A549 (cell line): ENCODE measurements around the gene ABHD17A. TPM values are rescaled to one million over a fixed set of nuclear protein-coding genes. Genes with fewer than 3 reads are reported as not detected.

Experiments used
- ATAC-seq, 2 experiments: fragments of 200-7000 bp in 1 of 2; fragments of >200 bp in 1 of 2; cut with Nextera tagmentation in 1 of 2; cut with Tn5 transposase in 1 of 2; 3 replicates each; pipeline versions ENCODE4 v1.8.0 to v1.9.1; 2018 to 2020; ENCODE audit warnings: mild to moderate bottlenecking in 1 of 2, moderate library complexity in 1 of 2
- CTCF ChIA-PET: fragments of 300-600 bp; sonication (Branson Sonifier 250); formaldehyde crosslinking; extraction: SDS; loops from one replicate; lab custom pipeline; 2021; ENCODE audit warnings: antibody characterized with exemption, inconsistent platforms; lab: Yijun Ruan, JAX
- POLR2A ChIA-PET: fragments of 350-600 bp; formaldehyde crosslinking; extraction: SDS; loops from one replicate; lab custom pipeline; 2021; ENCODE audit warnings: antibody characterized with exemption, inconsistent platforms; lab: Yijun Ruan, JAX
- DNase-seq, 2 experiments: peaks; one replicate each; pipeline versions ENCODE4 v3.0.0 to v3.0.0-alpha.2; 2011 to 2016; ENCODE audit warnings: low read depth in 1 of 2, low spot score in 1 of 2
- FAIRE-seq: peaks from 2 replicates; lab custom pipeline; 2011; peaks lifted over from hg19 to GRCh38; lab: Jason Lieb, UNC
- H3K27ac ChIP-seq, 2 experiments: fragments of >200 bp; sonication (Bioruptor Twin); formaldehyde crosslinking; 3 replicates each; pipeline ENCODE4 v1.5.1; 2016 to 2017
- H3K4me1 ChIP-seq: fragments of >200 bp; sonication (Bioruptor Twin); formaldehyde crosslinking; 3 replicates; pipeline ENCODE4 v1.6.1; 2016
- H3K4me2 ChIP-seq: fragments of >200 bp; sonication (Bioruptor Twin); formaldehyde crosslinking; 3 replicates; pipeline ENCODE4 v1.6.1; 2016
- H3K4me3 ChIP-seq: fragments of >200 bp; sonication (Bioruptor Twin); formaldehyde crosslinking; 3 replicates; pipeline ENCODE4 v1.5.1; 2016
- H3K9me3 ChIP-seq: fragments of >200 bp; sonication (Bioruptor Twin); formaldehyde crosslinking; 3 replicates; pipeline ENCODE4 v1.6.1; 2016
- BHLHE40 ChIP-seq: IDR thresholded peaks from 2 replicates; pipeline ENCODE4 v1.6.1; 2012; ENCODE audit warnings: low read depth, low read length, inconsistent platforms
- CBX2 ChIP-seq: fragments of 200-600 bp; sonication (generic); IDR thresholded peaks from 2 replicates; pipeline ENCODE4 v1.6.1; 2016; ENCODE audit warnings: low read depth, mild to moderate bottlenecking, borderline replicate concordance
- CEBPB ChIP-seq, 2 experiments: fragments of >200 bp in 1 of 2; sonication (Bioruptor Twin) in 1 of 2; formaldehyde crosslinking in 1 of 2; IDR thresholded peaks; 2 replicates each; pipeline ENCODE4 v1.6.1; 2012 to 2016
- CHD2 ChIP-seq: fragments of 150-350 bp; IDR thresholded peaks from 2 replicates; pipeline ENCODE4 v1.6.1; 2014; ENCODE audit warnings: low read length; ENCODE audit not compliant: partially characterized antibody
- CHD4 ChIP-seq: fragments of 200-600 bp; sonication (generic); IDR thresholded peaks from 2 replicates; pipeline ENCODE4 v1.6.1; 2016; ENCODE audit warnings: antibody characterized with exemption, mild to moderate bottlenecking, borderline replicate concordance
- EHF ChIP-seq: fragments of 250-450 bp; sonication (Bioruptor Pico); IDR thresholded peaks from 2 replicates; pipeline ENCODE4 v1.5.0; 2020; ENCODE audit warnings: mild to moderate bottlenecking
- EHMT2 ChIP-seq: fragments of 200-600 bp; sonication (generic); IDR thresholded peaks from 2 replicates; pipeline ENCODE4 v1.6.1; 2016; ENCODE audit warnings: antibody characterized with exemption, low read depth, mild to moderate bottlenecking, moderate library complexity
- EP300 ChIP-seq, 2 experiments: fragments of >200 bp; sonication (Bioruptor Twin); formaldehyde crosslinking; IDR thresholded peaks; 2 replicates in 1 of 2; 3 replicates in 1 of 2; pipeline ENCODE4 v1.6.1; 2016 to 2017
- ESRRA ChIP-seq: fragments of 150-350 bp; IDR thresholded peaks from 2 replicates; pipeline ENCODE4 v1.6.1; 2014; ENCODE audit warnings: mild to moderate bottlenecking, low read length, borderline replicate concordance
- FOSL2 ChIP-seq, 2 experiments: fragments of 450-650 bp in 1 of 2; fragments of >200 bp in 1 of 2; sonication (Bioruptor Twin) in 1 of 2; formaldehyde crosslinking; IDR thresholded peaks; 2 replicates each; pipeline versions ENCODE4 v1.5.0 to v1.6.1; 2016 to 2020; ENCODE audit warnings: mild to moderate bottlenecking in 1 of 2, moderate library complexity in 1 of 2
- HEYL ChIP-seq: fragments of 250-450 bp; sonication (Bioruptor Pico); IDR thresholded peaks from 2 replicates; pipeline ENCODE4 v1.8.0; 2021; ENCODE audit warnings: mild to moderate bottlenecking, moderate library complexity
- HOXB13 ChIP-seq: fragments of 250-450 bp; sonication (Bioruptor Pico); IDR thresholded peaks from 2 replicates; pipeline ENCODE4 v1.5.0; 2020; ENCODE audit warnings: low read depth, mild to moderate bottlenecking, moderate library complexity
- JUNB ChIP-seq: fragments of >200 bp; sonication (Bioruptor Twin); formaldehyde crosslinking; IDR thresholded peaks from 2 replicates; pipeline ENCODE4 v1.6.1; 2016
- MAFK ChIP-seq: fragments of 450-650 bp; IDR thresholded peaks from 2 replicates; pipeline ENCODE4 v1.6.1; 2014; ENCODE audit not compliant: partially characterized antibody
- NFE2L2 ChIP-seq: fragments of 150-350 bp; conservative IDR thresholded peaks from 2 replicates; pipeline ENCODE4 v1.6.1; 2014; ENCODE audit warnings: low read length
- PHF8 ChIP-seq: fragments of 200-600 bp; sonication (generic); IDR thresholded peaks from 2 replicates; pipeline ENCODE4 v1.6.1; 2016; ENCODE audit warnings: low read depth, mild to moderate bottlenecking, antibody characterized with exemption, moderate library complexity, borderline replicate concordance
- POLR2A ChIP-seq: IDR thresholded peaks from 2 replicates; pipeline ENCODE4 v1.6.1; 2012; ENCODE audit warnings: mild to moderate bottlenecking, low read length
- POLR2AphosphoS2 ChIP-seq: conservative IDR thresholded peaks from 2 replicates; pipeline ENCODE4 v1.6.1; 2012; ENCODE audit warnings: low read length, improper control_type of control experiment, inconsistent platforms
- RAD21 ChIP-seq, 2 experiments: fragments of >200 bp in 1 of 2; sonication (Bioruptor Twin) in 1 of 2; formaldehyde crosslinking in 1 of 2; IDR thresholded peaks in 1 of 2; conservative IDR thresholded peaks in 1 of 2; 2 replicates in 1 of 2; 3 replicates in 1 of 2; pipeline ENCODE4 v1.6.1; 2012 to 2018; ENCODE audit warnings: inconsistent platforms in 1 of 2
- RCOR1 ChIP-seq: fragments of 150-350 bp; IDR thresholded peaks from 2 replicates; pipeline ENCODE4 v1.6.1; 2014; ENCODE audit warnings: antibody characterized with exemption, low read length, low read depth
- RNF2 ChIP-seq: fragments of 200-600 bp; sonication (generic); IDR thresholded peaks from 2 replicates; pipeline ENCODE4 v1.6.1; 2016; ENCODE audit warnings: low read depth, mild to moderate bottlenecking, antibody characterized with exemption, moderate library complexity, borderline replicate concordance
- SREBF2 ChIP-seq: fragments of 450-650 bp; IDR thresholded peaks from 2 replicates; pipeline ENCODE4 v1.6.1; 2014; ENCODE audit warnings: mild to moderate bottlenecking, moderate library complexity
- TFCP2L1 ChIP-seq: fragments of 250-450 bp; sonication (Bioruptor Pico); IDR thresholded peaks from 2 replicates; pipeline ENCODE4 v1.5.0; 2021; ENCODE audit warnings: mild to moderate bottlenecking
- TP53 ChIP-seq: fragments of 250-450 bp; sonication (Bioruptor Pico); IDR thresholded peaks from 2 replicates; pipeline ENCODE4 v1.5.0; 2021; ENCODE audit warnings: mild to moderate bottlenecking, moderate library complexity
- ZC3H11A ChIP-seq: fragments of 450-650 bp; IDR thresholded peaks from 2 replicates; pipeline ENCODE4 v1.6.1; 2014; ENCODE audit warnings: antibody characterized with exemption, mild to moderate bottlenecking
- ZFP36 ChIP-seq: fragments of 450-650 bp; IDR thresholded peaks from 2 replicates; pipeline ENCODE4 v1.6.1; 2014; ENCODE audit warnings: borderline replicate concordance; ENCODE audit not compliant: partially characterized antibody
- ZNF302 ChIP-seq: fragments of 250-450 bp; sonication (Bioruptor Pico); IDR thresholded peaks from 2 replicates; pipeline ENCODE4 v1.9.0; 2021; ENCODE audit warnings: inconsistent platforms, mild to moderate bottlenecking, moderate library complexity
- ZSCAN20 ChIP-seq: fragments of 250-450 bp; sonication (Bioruptor Pico); IDR thresholded peaks from 2 replicates; pipeline ENCODE4 v1.8.0; 2022; ENCODE audit warnings: mild to moderate bottlenecking, moderate library complexity
- WGBS: methylation state at CpG from one replicate; pipeline ENCODE4 v1.1.6; 2017; ENCODE audit errors: missing lambda C conversion rate; 5-methylcytosine and 5-hydroxymethylcytosine counted together
- polyA plus RNA-seq, 4 experiments: library from polyadenylated mRNA; depleted of rRNA in 3 of 4; stranded (reverse); fragments of >200 nt; fragmentation: RNase III in 1 of 4; extraction: RNeasy Plus Mini Kit Qiagen cat#74134 plus additional on column Dnase treatment in 1 of 4; gene quantifications; 2 replicates in 3 of 4; 3 replicates in 1 of 4; pipeline ENCODE4 v1.2.3, GENCODE V29; 2011 to 2017
- TF ChIP-seq, protein P1 (sequence below): fragments of 450-650 bp; IDR thresholded peaks from 2 replicates; pipeline ENCODE4 v1.6.1; 2014; ENCODE audit warnings: antibody characterized with exemption
- TF ChIP-seq, protein P2 (sequence below): fragments of 200-600 bp; sonication (generic); IDR thresholded peaks from 2 replicates; pipeline ENCODE4 v1.6.1; 2016; ENCODE audit warnings: antibody characterized with exemption, mild to moderate bottlenecking, moderate library complexity
- TF ChIP-seq, protein P3 (sequence below): IDR thresholded peaks from 2 replicates; pipeline ENCODE4 v1.6.1; 2012
- TF ChIP-seq, protein P4 (sequence below): IDR thresholded peaks from 2 replicates; pipeline ENCODE4 v1.6.1; 2012

The ABHD17A gene
- polyA plus RNA-seq, 2 of the 4 experiments (the other 2 are of a cell fraction): 12.8 to 23.1 TPM

DNA sequence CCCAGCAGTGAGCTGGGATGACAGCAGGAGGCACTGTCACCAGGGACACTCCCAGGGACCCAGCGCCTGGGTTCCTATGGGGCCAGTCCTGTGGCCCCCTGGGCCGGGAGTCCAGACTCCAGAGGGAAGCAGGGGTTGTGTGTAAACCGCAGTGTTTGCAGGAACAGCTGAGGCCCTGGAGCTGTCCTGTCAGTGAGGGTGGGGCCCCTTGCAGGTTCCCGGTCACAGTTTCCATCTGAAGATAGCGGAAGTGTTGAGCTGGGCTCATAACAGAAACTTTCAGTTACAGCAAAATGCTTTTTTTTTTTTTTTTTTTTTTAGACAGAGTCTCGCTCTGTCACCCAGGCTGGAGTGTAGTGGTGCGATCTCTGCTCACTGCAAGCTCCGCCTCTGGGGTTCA lies 38.0 kb upstream of the ABHD17A start:
- ChIA-PET POLR2A (no interaction called here), CTCF (interaction anchor here (2.5 kb wide), 1 partner anchor 13 kb away, joined by 6 read pairs; no protein-coding TSS in a partner anchor)
- WGBS: 91% methylated on average over 5 of the region's 8 CpGs
- Histone ChIP-seq H3K4me2 (no peak overlapping the region), H3K9me3 (no peaks in the 10 kb centered on the region), H3K4me1 (no peaks in the 10 kb centered on the region), H3K4me3 (no peak overlapping the region), H3K27ac (no peak overlapping the region)
- ATAC-seq (no peak), DNase-seq (no peak), FAIRE-seq (no peak)
- TF ChIP-seq FOSL2 (IDR thresholded peaks at IDR 0.05) (no peak), FOSL2 (CRISPR knock-in tag; IDR thresholded peaks at IDR 0.05) (no peak), ESRRA (no peak), CHD2 (no peak), RNF2 (no peak), PHF8 (no peak), MAFK (no peak), EHF (no peak), POLR2A (no peak), TP53 (CRISPR knock-in tag) (no peak), ZNF302 (CRISPR knock-in tag) (no peak), HEYL (CRISPR knock-in tag) (no peak), TFCP2L1 (no peak), EHMT2 (no peak), EP300 (IDR thresholded peaks at IDR 0.05) (no peak), POLR2AphosphoS2 (no peak)
- TF ChIP-seq, protein P1, sequence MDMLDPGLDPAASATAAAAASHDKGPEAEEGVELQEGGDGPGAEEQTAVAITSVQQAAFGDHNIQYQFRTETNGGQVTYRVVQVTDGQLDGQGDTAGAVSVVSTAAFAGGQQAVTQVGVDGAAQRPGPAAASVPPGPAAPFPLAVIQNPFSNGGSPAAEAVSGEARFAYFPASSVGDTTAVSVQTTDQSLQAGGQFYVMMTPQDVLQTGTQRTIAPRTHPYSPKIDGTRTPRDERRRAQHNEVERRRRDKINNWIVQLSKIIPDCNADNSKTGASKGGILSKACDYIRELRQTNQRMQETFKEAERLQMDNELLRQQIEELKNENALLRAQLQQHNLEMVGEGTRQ: no peak
- TF ChIP-seq, protein P2, sequence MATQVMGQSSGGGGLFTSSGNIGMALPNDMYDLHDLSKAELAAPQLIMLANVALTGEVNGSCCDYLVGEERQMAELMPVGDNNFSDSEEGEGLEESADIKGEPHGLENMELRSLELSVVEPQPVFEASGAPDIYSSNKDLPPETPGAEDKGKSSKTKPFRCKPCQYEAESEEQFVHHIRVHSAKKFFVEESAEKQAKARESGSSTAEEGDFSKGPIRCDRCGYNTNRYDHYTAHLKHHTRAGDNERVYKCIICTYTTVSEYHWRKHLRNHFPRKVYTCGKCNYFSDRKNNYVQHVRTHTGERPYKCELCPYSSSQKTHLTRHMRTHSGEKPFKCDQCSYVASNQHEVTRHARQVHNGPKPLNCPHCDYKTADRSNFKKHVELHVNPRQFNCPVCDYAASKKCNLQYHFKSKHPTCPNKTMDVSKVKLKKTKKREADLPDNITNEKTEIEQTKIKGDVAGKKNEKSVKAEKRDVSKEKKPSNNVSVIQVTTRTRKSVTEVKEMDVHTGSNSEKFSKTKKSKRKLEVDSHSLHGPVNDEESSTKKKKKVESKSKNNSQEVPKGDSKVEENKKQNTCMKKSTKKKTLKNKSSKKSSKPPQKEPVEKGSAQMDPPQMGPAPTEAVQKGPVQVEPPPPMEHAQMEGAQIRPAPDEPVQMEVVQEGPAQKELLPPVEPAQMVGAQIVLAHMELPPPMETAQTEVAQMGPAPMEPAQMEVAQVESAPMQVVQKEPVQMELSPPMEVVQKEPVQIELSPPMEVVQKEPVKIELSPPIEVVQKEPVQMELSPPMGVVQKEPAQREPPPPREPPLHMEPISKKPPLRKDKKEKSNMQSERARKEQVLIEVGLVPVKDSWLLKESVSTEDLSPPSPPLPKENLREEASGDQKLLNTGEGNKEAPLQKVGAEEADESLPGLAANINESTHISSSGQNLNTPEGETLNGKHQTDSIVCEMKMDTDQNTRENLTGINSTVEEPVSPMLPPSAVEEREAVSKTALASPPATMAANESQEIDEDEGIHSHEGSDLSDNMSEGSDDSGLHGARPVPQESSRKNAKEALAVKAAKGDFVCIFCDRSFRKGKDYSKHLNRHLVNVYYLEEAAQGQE: no peak

DNA sequence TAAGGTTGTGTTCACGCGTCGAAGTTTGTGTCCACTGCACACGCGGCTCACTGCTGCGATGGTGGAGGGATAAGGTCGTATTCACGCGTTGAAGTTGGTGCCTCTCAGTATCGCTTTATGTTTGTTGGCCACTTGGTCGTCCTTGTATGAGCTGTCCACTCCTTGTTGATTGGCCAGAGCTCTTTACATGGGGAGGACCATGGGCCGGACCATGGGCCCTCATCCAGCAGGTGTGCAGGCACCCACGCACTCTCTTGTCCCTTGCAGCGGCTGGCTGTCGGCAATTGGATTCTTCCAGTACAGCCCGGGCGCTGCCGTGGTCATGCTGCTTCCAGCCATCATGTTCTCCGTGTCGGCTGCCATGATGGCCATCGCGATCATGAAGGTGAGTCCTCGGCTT lies 37.5 kb upstream of the ABHD17A start:
- no peak overlapping the region for H3K27ac ChIP-seq
- DNase-seq (no peak), FAIRE-seq (no peak), ATAC-seq (no peak)
- no peaks in the 10 kb centered on the region for H3K4me1 ChIP-seq
- POLR2A ChIA-PET: no interaction called here
- 93% methylated on average over 22 of the region's 23 CpGs for WGBS
- no peak overlapping the region for H3K4me3 ChIP-seq
- CTCF ChIA-PET: interaction anchor here (2.5 kb wide), 1 partner anchor 13 kb away, joined by 6 read pairs; no protein-coding TSS in a partner anchor
- no peak for TF ChIP-seq HOXB13 (CRISPR knock-in tag)
- no peak for TF ChIP-seq ESRRA
- no peaks in the 10 kb centered on the region for H3K9me3 ChIP-seq
- H3K4me2 ChIP-seq: no peak overlapping the region

DNA sequence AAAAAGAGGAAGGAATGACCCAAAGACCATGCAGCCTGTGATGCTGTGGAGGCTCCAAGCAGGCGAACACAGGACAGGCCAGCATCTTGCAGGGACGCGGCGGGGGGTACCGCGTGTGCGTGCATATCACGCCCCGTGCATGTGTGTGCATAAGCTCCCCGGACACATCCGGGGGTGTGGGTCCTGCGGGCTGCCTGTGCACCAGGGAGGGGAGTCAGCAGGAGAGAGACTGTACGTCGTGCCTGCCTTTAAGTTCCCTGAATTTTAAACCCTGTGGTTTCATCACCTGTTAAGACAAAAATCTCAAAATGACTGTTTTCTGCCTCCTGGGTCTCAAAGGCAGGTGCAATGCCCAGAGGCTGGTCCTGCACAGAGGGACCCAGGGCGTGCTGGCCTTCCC lies 36.5 kb upstream of the ABHD17A start:
- Histone ChIP-seq H3K4me1 (no peaks in the 10 kb centered on the region), H3K9me3 (no peaks in the 10 kb centered on the region), H3K4me3 (no peak overlapping the region), H3K27ac (no peak overlapping the region), H3K4me2 (no peak overlapping the region)
- CTCF ChIA-PET: interaction anchor here (3.7 kb wide), 1 partner anchor 7 kb away, joined by 21 read pairs; no protein-coding TSS in a partner anchor
- 93% methylated on average over 13 of the region's 15 CpGs for WGBS
- ATAC-seq (no peak), FAIRE-seq (no peak), DNase-seq (no peak)
- POLR2A ChIA-PET: no interaction called here
- TF ChIP-seq CHD4: no peak
- TF ChIP-seq RCOR1: no peak
- TF ChIP-seq NFE2L2: no peak
- no peak for TF ChIP-seq HEYL (CRISPR knock-in tag)
- no peak for TF ChIP-seq RNF2
- TF ChIP-seq BHLHE40: no peak
- no peak for TF ChIP-seq SREBF2
- TF ChIP-seq, protein P3, sequence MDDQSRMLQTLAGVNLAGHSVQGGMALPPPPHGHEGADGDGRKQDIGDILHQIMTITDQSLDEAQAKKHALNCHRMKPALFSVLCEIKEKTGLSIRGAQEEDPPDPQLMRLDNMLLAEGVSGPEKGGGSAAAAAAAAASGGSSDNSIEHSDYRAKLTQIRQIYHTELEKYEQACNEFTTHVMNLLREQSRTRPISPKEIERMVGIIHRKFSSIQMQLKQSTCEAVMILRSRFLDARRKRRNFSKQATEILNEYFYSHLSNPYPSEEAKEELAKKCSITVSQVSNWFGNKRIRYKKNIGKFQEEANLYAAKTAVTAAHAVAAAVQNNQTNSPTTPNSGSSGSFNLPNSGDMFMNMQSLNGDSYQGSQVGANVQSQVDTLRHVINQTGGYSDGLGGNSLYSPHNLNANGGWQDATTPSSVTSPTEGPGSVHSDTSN: no peak
- no peak for TF ChIP-seq ZFP36
- TF ChIP-seq TFCP2L1: no peak
- TF ChIP-seq, protein P4, sequence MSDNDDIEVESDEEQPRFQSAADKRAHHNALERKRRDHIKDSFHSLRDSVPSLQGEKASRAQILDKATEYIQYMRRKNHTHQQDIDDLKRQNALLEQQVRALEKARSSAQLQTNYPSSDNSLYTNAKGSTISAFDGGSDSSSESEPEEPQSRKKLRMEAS: no peak
- TF ChIP-seq RAD21 (conservative IDR thresholded peaks at IDR 0.05 in 1 of 2, IDR thresholded peaks at IDR 0.05 in 1 of 2): no peak
- TF ChIP-seq JUNB: no peak
- TF ChIP-seq ZC3H11A: no peak
- TF ChIP-seq ZSCAN20 (CRISPR knock-in tag): no peak
- no peak for TF ChIP-seq CBX2
- no peak for TF ChIP-seq CEBPB (IDR thresholded peaks at IDR 0.05)
